Testis (tissue), 3 donors: ENCODE data around the gene TTC39B. TPM values are rescaled to one million over a fixed set of nuclear protein-coding genes. Genes with fewer than 3 reads are reported as not detected.
A peak's percentile ranks its signal among the peaks of the same experiment; 100 is the strongest.
"Not testable (repeated sequence)": the region's sequence is repeated elsewhere in the genome, so short reads cannot be mapped to it uniquely, and the experiment has no call there.

Experiments
- DNase-seq: peaks from one replicate; pipeline ENCODE4 v3.0.0-alpha.2; 2019
- H3K27ac ChIP-seq, 2 donors: fragments of 200-600 bp; sonication (generic); one replicate each; pipeline ENCODE4 v1.5.1; 2019
- H3K27me3 ChIP-seq: fragments of 200-600 bp; sonication (generic); one replicate; pipeline ENCODE4 v1.5.1; 2019
- H3K36me3 ChIP-seq: fragments of 200-600 bp; sonication (generic); one replicate; pipeline ENCODE4 v1.5.1; 2017; ENCODE audit warnings: low read depth; ENCODE audit errors: missing control alignments
- H3K4me1 ChIP-seq: fragments of 200-600 bp; sonication (generic); one replicate; pipeline ENCODE4 v1.5.1; 2019
- H3K4me3 ChIP-seq, 2 donors: fragments of 200-600 bp; sonication (generic); one replicate each; pipeline ENCODE4 v1.5.1; 2017 to 2019
- H3K9me3 ChIP-seq: fragments of 200-600 bp; sonication (generic); one replicate; pipeline ENCODE4 v1.5.1; 2017
- CTCF ChIP-seq, 3 experiments: fragments of 450-650 bp in 2 of 3; fragments of 200-600 bp in 1 of 3; sonication (generic) in 1 of 3; IDR thresholded peaks; one replicate each; pipeline ENCODE4 v1.5.1; 2016 to 2019; ENCODE audit warnings: antibody characterized with exemption in 3 of 3, mild to moderate bottlenecking in 2 of 3, moderate library complexity in 1 of 3
- POLR2A ChIP-seq: fragments of 450-650 bp; IDR thresholded peaks from one replicate; pipeline ENCODE4 v1.6.1; 2017; ENCODE audit warnings: antibody characterized with exemption, mild to moderate bottlenecking, moderate library complexity
- WGBS, 2 donors: methylation state at CpG; one replicate each; pipeline ENCODE4 v1.1.5; 2018; 5-methylcytosine and 5-hydroxymethylcytosine counted together
- intact Hi-C: fragments of 100-400 bp; cut with DNase I; formaldehyde crosslinking; loops from one replicate; pipeline ENCODE4 v1.15.1; 2023; ENCODE audit warnings: low total_unique reads
- polyA plus RNA-seq: library from polyadenylated mRNA; stranded (reverse); fragments of 350-450 nt; fragmentation: Illumina TruSeq; extraction: RNeasy Lipid Tissue Mini Kit (QIAGEN cat#74804); gene quantifications from one replicate; pipeline ENCODE4 v1.2.3, GENCODE V29; 2014; ENCODE audit warnings: low read depth, low replicate concordance; ENCODE audit not compliant: insufficient read depth
- total RNA-seq, 2 donors: library from RNA; depleted of rRNA; stranded (reverse); fragments of >200 nt; gene quantifications; one replicate each; pipeline ENCODE4 v1.2.3, GENCODE V29; 2016

Gene TTC39B
- total and polyA plus RNA-seq, 3 donors from 2014 or later: 5.7 to 8.9 (median 8.5) TPM

- intact Hi-C loops: no loop called here
- H3K27ac ChIP-seq: no peak overlapping the region
- no peaks in the 10 kb centered on the region for H3K4me1 ChIP-seq
- WGBS, 2 donors: 84 to 91% methylated on average over 2 of the region's 2 CpGs
- no peak for DNase-seq
- no peak for TF ChIP-seq POLR2A
- no peak for TF ChIP-seq CTCF (IDR thresholded peaks at IDR 0.05)
- H3K36me3 ChIP-seq: no peaks in the 10 kb centered on the region
- H3K9me3 ChIP-seq: no peaks in the 10 kb centered on the region
- no peaks in the 10 kb centered on the region for H3K27me3 ChIP-seq
- no peak overlapping the region for H3K4me3 ChIP-seq
Observed at GRCh38 chr9:15332939-15333338, 25.9 kb upstream of the TTC39B start.

- intact Hi-C loops: no loop called here
- TF ChIP-seq CTCF (IDR thresholded peaks at IDR 0.05) (no peak), POLR2A (no peak)
- peak; percentile 53 for DNase-seq
- Histone ChIP-seq H3K27me3 (no peaks in the 10 kb centered on the region), H3K4me1 (no peaks in the 10 kb centered on the region), H3K9me3 (no peaks in the 10 kb centered on the region), H3K36me3 (no peaks in the 10 kb centered on the region), H3K27ac (no peak overlapping the region), H3K4me3 (no peak overlapping the region)
- WGBS, 2 donors: 65 to 66% methylated on average over 4 of the region's 4 CpGs
Observed at GRCh38 chr9:15329539-15330109, 22.6 kb upstream of the TTC39B start.

- H3K27me3 ChIP-seq: no peaks in the 10 kb centered on the region
- no peaks in the 10 kb centered on the region for H3K36me3 ChIP-seq
- no peaks in the 10 kb centered on the region for H3K9me3 ChIP-seq
- intact Hi-C loops: no loop called here
- no peak overlapping the region for H3K27ac ChIP-seq
- TF ChIP-seq POLR2A: no peak
- no peak for TF ChIP-seq CTCF (IDR thresholded peaks at IDR 0.05)
- no peak for DNase-seq
- 56 to 69% methylated on average over 1 of the region's 1 CpG for WGBS, 2 donors
- no peak overlapping the region for H3K4me3 ChIP-seq
- no peaks in the 10 kb centered on the region for H3K4me1 ChIP-seq
Observed at GRCh38 chr9:15328946-15329345, 21.9 kb upstream of the TTC39B start.

GRCh38 chr9:15322695-15323094 lies 15.7 kb upstream of the TTC39B start:
- DNase-seq, H3K4me3 ChIP-seq, H3K4me1 ChIP-seq, H3K36me3 ChIP-seq, H3K27ac ChIP-seq, H3K27me3 ChIP-seq, H3K9me3 ChIP-seq, intact Hi-C loops: not testable (repeated sequence)
- 84 to 96% methylated on average over 3 of the region's 3 CpGs for WGBS, 2 donors

- intact Hi-C loops, H3K27me3 ChIP-seq, H3K4me3 ChIP-seq, DNase-seq, H3K9me3 ChIP-seq, H3K4me1 ChIP-seq, H3K27ac ChIP-seq, H3K36me3 ChIP-seq: not testable (repeated sequence)
- 88 to 97% methylated on average over 9 of the region's 9 CpGs for WGBS, 2 donors
Observed at GRCh38 chr9:15319661-15320060, 12.6 kb upstream of the TTC39B start.

- TF ChIP-seq CTCF (IDR thresholded peaks at IDR 0.05) (no peak), POLR2A (no peak)
- no peaks in the 10 kb centered on the region for H3K9me3 ChIP-seq
- H3K36me3 ChIP-seq: no peaks in the 10 kb centered on the region
- no peak overlapping the region for H3K27ac ChIP-seq
- intact Hi-C loops: no loop called here
- H3K4me1 ChIP-seq: no peaks in the 10 kb centered on the region
- WGBS, 2 donors: 76 to 81% methylated on average over 4 of the region's 4 CpGs
- no peaks in the 10 kb centered on the region for H3K27me3 ChIP-seq
- H3K4me3 ChIP-seq: no peak overlapping the region
- no peak for DNase-seq
Observed at GRCh38 chr9:15317836-15318235, 10.8 kb upstream of the TTC39B start.
